ENCODE measurements around the gene TMEM184A. TPM values are rescaled to one million over a fixed set of nuclear protein-coding genes. Genes with fewer than 3 reads are reported as not detected.

The TMEM184A gene
- total and polyA plus RNA-seq, 2 of the 13 experiments (the other 11 are each of a cell fraction or from before 2014, with no cell fraction given), result 9.5 to 20.4 TPM

DNA sequence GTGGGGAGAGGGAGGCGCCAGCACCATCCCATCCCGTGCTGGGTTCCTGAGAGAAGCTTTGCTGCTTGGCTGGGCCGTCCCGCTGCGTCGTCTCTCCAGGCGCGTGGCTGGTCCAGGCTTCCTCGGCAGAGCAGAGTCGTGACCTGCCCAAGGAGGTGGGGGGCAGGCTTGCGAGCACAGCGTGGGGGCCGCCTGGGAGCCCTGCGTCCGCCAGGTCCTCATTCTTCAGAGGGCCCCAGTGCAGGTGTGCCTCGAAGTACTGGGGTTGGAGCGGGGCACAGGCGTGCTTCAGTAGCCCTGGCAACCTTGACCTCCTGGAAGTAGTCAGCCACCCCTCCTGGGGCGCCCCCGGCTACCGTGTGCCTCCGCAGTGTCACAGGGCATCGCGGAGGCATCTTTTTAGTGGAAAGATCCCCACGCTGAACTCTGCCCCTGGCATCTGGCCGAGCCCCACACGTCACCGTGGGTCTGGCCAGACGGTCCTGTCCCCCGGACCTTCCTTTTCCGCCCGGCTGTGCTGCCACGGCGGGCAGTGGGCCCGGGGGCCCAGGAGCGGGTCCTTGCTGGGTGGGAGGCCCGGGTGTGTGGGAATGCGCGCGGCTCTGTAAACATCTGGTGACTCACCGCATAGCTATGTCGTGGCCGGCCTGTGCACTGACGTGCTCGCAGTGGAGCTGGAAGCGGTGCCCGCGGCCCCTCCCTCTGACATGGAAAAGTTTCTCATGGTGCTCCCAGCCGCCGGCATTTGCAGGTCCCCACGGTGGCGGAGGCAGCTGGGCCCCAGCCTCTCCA, 19.1 kb downstream of the TMEM184A start (continued):
- TF ChIP-seq NRL (CRISPR knock-in tag; IDR thresholded peaks at IDR 0.05; ENCODE audit: borderline replicate concordance) (no peak; the same call in 1 of the 2 replicates), MTF1 (CRISPR knock-in tag; IDR thresholded peaks at IDR 0.05) (no peak), STAG1 (CRISPR knock-in tag; IDR thresholded peaks at IDR 0.05) (0 out of 2 replicates have a peak, but pooled peaks have one; percentile 18), ZNF224 (CRISPR knock-in tag; IDR thresholded peaks at IDR 0.05) (peak; percentile 47; the same call in 1 of the 2 replicates), ZNF33B (CRISPR knock-in tag; IDR thresholded peaks at IDR 0.05) (no peak), GTF2F1 (IDR thresholded peaks at IDR 0.05; ENCODE audit: low read length) (no peak)
- TF ChIP-seq, protein P1, sequence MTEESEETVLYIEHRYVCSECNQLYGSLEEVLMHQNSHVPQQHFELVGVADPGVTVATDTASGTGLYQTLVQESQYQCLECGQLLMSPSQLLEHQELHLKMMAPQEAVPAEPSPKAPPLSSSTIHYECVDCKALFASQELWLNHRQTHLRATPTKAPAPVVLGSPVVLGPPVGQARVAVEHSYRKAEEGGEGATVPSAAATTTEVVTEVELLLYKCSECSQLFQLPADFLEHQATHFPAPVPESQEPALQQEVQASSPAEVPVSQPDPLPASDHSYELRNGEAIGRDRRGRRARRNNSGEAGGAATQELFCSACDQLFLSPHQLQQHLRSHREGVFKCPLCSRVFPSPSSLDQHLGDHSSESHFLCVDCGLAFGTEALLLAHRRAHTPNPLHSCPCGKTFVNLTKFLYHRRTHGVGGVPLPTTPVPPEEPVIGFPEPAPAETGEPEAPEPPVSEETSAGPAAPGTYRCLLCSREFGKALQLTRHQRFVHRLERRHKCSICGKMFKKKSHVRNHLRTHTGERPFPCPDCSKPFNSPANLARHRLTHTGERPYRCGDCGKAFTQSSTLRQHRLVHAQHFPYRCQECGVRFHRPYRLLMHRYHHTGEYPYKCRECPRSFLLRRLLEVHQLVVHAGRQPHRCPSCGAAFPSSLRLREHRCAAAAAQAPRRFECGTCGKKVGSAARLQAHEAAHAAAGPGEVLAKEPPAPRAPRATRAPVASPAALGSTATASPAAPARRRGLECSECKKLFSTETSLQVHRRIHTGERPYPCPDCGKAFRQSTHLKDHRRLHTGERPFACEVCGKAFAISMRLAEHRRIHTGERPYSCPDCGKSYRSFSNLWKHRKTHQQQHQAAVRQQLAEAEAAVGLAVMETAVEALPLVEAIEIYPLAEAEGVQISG (CRISPR knock-in tag; IDR thresholded peaks at IDR 0.05), result peak; percentile 57
- TF ChIP-seq, protein P2, sequence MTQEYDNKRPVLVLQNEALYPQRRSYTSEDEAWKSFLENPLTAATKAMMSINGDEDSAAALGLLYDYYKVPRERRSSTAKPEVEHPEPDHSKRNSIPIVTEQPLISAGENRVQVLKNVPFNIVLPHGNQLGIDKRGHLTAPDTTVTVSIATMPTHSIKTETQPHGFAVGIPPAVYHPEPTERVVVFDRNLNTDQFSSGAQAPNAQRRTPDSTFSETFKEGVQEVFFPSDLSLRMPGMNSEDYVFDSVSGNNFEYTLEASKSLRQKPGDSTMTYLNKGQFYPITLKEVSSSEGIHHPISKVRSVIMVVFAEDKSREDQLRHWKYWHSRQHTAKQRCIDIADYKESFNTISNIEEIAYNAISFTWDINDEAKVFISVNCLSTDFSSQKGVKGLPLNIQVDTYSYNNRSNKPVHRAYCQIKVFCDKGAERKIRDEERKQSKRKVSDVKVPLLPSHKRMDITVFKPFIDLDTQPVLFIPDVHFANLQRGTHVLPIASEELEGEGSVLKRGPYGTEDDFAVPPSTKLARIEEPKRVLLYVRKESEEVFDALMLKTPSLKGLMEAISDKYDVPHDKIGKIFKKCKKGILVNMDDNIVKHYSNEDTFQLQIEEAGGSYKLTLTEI (CRISPR knock-in tag; conservative IDR thresholded peaks at IDR 0.05), result no peak
- TF ChIP-seq, protein P3, sequence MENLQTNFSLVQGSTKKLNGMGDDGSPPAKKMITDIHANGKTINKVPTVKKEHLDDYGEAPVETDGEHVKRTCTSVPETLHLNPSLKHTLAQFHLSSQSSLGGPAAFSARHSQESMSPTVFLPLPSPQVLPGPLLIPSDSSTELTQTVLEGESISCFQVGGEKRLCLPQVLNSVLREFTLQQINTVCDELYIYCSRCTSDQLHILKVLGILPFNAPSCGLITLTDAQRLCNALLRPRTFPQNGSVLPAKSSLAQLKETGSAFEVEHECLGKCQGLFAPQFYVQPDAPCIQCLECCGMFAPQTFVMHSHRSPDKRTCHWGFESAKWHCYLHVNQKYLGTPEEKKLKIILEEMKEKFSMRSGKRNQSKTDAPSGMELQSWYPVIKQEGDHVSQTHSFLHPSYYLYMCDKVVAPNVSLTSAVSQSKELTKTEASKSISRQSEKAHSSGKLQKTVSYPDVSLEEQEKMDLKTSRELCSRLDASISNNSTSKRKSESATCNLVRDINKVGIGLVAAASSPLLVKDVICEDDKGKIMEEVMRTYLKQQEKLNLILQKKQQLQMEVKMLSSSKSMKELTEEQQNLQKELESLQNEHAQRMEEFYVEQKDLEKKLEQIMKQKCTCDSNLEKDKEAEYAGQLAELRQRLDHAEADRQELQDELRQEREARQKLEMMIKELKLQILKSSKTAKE (CRISPR knock-in tag; IDR thresholded peaks at IDR 0.05; ENCODE audit: borderline replicate concordance), result peak; percentile 74; the same call in 1 of the 2 replicates
- TF ChIP-seq, protein P4, sequence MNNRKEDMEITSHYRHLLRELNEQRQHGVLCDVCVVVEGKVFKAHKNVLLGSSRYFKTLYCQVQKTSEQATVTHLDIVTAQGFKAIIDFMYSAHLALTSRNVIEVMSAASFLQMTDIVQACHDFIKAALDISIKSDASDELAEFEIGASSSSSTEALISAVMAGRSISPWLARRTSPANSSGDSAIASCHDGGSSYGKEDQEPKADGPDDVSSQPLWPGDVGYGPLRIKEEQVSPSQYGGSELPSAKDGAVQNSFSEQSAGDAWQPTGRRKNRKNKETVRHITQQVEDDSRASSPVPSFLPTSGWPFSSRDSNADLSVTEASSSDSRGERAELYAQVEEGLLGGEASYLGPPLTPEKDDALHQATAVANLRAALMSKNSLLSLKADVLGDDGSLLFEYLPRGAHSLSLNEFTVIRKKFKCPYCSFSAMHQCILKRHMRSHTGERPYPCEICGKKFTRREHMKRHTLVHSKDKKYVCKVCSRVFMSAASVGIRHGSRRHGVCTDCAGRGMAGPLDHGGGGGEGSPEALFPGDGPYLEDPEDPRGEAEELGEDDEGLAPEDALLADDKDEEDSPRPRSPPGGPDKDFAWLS (CRISPR knock-in tag; IDR thresholded peaks at IDR 0.05; ENCODE audit: borderline replicate concordance), result no peak
- TF ChIP-seq, protein P5, sequence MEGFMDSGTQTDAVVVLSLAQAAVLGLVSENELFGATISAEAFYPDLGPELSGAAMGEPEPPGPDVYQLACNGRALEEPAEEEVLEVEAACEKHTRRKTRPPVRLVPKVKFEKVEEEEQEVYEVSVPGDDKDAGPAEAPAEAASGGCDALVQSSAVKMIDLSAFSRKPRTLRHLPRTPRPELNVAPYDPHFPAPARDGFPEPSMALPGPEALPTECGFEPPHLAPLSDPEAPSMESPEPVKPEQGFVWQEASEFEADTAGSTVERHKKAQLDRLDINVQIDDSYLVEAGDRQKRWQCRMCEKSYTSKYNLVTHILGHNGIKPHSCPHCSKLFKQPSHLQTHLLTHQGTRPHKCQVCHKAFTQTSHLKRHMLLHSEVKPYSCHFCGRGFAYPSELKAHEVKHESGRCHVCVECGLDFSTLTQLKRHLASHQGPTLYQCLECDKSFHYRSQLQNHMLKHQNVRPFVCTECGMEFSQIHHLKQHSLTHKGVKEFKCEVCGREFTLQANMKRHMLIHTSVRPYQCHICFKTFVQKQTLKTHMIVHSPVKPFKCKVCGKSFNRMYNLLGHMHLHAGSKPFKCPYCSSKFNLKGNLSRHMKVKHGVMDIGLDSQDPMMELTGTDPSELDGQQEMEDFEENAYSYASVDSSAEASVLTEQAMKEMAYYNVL (CRISPR knock-in tag; IDR thresholded peaks at IDR 0.05; ENCODE audit: borderline replicate concordance), result no peak
- TF ChIP-seq, protein P6, sequence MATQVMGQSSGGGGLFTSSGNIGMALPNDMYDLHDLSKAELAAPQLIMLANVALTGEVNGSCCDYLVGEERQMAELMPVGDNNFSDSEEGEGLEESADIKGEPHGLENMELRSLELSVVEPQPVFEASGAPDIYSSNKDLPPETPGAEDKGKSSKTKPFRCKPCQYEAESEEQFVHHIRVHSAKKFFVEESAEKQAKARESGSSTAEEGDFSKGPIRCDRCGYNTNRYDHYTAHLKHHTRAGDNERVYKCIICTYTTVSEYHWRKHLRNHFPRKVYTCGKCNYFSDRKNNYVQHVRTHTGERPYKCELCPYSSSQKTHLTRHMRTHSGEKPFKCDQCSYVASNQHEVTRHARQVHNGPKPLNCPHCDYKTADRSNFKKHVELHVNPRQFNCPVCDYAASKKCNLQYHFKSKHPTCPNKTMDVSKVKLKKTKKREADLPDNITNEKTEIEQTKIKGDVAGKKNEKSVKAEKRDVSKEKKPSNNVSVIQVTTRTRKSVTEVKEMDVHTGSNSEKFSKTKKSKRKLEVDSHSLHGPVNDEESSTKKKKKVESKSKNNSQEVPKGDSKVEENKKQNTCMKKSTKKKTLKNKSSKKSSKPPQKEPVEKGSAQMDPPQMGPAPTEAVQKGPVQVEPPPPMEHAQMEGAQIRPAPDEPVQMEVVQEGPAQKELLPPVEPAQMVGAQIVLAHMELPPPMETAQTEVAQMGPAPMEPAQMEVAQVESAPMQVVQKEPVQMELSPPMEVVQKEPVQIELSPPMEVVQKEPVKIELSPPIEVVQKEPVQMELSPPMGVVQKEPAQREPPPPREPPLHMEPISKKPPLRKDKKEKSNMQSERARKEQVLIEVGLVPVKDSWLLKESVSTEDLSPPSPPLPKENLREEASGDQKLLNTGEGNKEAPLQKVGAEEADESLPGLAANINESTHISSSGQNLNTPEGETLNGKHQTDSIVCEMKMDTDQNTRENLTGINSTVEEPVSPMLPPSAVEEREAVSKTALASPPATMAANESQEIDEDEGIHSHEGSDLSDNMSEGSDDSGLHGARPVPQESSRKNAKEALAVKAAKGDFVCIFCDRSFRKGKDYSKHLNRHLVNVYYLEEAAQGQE (IDR thresholded peaks at IDR 0.05; ENCODE audit: borderline replicate concordance in 1 of 2, low read depth in 1 of 2, low read length in 2 of 2), result peak in 1 of 2 experiments; percentile 54; a peak in 1 of 4 replicates

Measured in HepG2 (cell line).